HG03469 (cell line): ENCODE measurements around the gene USP49.

Experiments used
- ATAC-seq: cut with Tn5 transposase; IDR thresholded peaks from one replicate; pipeline ENCODE4 v1.9.1; 2021; ENCODE audit warnings: mild to moderate bottlenecking, moderate library complexity, moderate number of reproducible peaks; ENCODE audit not compliant: unreplicated experiment

USP49 gene

DNA sequence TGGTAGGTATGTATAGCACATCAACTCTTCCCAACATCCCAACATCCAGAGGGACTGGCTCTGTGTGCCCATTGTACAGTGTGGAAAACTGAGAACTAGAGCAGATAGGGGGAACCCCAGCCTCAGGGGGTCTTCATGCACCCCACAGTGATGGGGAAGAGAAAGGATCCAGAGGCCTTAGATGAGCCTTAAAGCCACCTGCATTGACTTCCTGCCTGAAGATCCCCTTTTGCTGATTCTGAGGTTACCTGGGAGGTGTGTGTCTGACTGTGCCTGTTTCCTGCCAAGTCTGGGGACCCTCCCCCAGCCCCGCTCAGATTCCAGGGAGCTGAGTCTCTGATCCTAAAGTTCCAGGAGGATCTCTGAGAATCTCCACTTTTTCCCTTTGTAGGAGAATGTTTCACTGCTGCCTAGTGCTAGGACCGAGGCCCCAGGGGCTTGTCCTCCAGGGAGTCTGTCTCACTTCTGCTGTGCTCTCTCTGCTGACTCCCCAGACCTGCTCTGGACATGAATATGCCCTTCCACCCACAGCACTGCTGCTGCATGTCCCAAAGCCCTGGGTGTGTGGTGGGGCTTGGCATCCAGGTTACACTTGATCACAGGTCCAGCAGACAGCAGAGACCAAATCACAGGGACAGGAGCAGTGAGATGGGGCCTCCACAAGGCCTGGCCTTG is 135.1 kb downstream of the USP49 start:
- ATAC-seq, result no peak

DNA sequence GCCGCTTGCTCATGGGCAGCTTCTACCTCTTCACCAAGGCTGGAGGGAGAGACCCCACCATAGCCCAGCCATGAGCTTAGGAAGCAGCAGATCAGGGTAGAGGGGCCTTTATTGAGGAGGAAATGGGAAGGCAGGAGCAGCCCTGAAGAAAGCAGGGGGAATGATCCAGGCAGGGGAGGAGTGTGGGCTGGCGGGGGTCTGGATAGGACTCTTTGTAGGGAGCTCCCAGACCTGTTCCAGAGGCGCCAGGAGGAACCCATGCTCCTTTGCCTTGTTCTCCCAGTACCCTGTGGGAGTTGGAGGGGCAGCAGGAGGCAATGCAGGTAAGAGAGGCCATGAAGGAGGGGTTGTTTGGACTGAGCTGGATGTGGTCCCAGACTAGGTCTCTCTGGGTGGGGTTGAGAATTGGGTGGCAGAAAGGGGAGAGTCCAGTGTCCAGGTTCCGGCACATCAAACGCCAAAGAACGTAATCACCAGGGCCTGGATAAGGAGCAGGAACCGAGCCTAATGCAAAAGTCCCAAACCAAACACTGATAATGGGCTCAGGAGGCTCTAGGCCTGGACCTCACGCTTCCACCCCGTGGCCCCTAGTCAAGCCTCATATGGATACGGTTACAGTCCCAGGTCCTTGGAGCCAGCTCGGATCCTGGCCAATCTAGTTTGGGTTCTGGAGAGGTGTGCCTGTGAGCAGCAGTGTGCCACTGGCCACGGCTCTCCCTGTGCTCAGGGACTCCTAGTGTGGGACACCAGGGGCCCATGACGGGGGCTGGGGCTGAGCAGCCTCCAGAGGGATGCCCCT is 135.9 kb downstream of the USP49 start:
- no peak for ATAC-seq

DNA sequence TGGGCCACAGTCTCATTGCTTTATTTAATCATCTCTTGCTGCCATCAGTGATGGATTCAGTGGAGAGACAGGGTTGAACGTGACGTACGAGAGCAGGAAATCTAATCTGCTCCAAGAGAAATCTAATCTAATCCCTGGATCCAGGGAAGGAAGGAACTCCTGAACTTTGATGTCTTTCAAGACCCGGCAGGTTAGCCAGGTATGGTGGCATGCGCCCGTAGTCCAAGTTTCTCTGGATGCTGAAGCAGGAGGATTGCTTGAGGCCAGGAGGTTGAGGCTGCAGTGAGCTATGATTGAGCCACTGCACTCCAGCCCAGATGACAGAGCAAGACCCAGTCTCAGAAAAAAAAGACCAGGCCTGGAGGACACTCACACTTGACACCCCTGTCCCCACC is 136.5 kb downstream of the USP49 start:
- ATAC-seq, result no peak

DNA sequence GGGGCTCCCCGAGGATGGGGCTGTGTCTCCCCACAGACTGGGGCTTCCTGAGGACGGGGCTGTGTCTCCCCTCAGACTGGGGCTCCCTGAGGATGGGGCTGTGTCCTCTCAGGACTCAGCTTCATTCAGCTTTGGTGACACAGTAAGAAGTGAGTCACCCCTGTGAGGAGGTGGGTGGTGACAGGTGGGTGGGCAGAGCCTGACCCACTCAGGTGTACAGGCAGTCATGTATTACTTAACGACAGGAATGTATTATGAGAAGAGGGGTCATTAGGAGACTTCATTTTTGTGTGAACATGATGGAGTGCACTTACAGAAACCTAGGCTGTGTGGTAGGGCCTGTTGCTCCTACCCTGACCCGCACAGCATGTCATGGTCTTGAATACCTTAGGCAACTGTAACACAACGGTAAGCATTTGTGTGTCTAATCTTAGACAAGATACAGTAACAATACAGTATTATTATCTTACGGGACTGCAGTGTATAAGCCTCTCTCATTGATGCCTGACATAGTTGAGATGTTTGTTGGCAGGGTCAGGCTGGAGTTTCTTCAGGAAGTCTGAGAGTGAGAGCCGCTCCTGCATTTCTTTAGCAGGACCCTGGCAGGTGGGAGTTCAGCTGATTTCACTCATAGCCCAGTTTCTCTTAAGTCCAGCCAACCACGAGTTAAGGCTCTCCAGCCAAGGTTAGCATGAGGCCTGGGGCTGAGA is 137.1 kb downstream of the USP49 start:
- ATAC-seq, result no peak

DNA sequence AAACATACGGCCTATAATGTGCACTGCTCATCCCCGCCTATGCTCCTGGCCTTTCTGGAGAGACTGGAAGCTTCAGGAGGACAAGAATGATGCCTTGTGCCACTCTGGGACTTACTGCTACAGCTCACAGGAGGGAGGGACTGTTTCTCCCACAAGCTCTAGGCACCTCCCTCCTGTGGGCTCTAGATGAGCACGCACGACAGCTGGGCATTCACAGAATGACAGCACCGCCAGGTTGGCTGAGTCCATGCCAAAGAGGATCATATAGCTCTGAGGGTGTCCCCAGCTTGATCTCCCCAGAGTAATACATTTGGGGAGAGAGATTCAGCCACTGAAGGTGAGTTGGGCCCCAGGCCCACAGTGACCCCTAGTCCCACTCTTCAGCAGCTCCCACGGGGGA is 137.9 kb downstream of the USP49 start:
- no peak for ATAC-seq

DNA sequence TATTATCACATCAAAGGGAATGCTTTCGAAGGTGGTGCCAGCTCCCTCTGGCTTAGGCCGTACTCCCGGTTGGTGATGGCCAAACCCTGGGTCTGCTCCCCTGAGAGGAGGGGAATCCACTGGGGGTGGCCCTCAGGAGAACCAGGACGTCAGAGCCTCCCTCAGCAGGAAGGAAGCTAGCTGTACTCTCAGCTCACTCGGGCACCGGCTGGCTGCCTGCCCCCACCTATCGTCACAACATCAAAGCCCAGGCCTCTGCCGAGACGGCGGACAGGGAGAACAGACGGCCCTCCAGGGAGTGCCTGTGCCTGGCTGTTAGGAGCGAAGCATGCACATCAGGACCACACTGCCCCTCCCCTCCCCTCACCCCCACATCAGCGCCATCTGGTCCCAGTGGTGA is 138.8 kb downstream of the USP49 start:
- ATAC-seq, result no peak

DNA sequence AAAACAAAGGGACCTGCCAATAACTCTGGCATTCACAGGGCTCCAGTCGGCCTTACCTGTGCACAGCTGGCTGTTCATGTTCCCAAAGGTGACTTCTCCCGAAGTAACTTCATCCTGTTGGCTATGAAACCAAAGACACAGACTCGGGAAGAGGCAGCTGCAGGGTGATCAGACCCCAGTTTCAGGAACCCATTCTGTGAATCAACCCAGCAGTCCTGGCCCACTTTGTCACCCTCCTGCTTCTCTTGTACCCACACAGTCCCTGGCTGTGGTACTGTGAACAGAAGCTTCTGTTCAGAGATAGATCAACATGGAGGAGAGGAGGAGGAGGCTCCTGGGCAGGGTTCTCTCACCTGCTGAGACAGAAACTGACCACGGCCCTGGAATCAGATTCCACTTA is 139.3 kb downstream of the USP49 start:
- no peak for ATAC-seq

DNA sequence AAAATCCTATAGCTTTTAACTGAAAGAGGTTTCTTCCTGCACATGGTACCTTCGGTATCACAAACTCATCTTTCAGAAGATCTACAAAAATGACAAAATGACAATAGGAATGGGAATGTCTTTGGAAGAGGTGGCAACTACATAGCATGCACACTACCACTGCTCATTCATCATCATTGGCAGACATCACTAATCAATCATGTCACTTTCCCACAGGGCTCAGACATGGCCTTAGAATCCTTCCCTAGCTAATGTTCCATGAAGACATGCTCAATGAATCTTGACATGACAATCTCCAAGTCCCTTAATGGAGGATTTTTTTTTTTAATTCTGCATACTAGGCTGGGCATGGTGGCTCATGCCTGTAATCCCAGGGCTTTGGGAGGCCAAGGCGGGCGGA is 144.8 kb downstream of the USP49 start:
- no peak for ATAC-seq

DNA sequence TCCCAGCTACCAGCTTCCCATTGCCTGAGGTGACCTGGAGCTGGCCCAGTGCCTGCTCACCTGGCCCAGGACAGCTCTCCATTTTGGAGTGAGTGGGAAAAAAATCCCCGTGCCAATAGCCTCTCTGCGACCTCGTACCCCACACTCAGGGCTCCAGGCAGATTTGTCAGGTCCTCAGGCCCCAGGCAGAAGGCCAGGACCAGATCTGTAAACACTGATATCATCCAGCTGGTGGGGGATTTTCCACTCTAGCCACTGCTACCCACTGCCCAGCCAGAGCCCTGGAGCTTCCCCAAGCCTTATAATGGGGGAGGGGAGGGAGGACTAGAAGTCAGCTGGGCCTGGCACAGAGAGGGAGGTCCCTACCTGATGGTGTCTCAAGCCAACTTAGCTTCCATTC is 146.6 kb downstream of the USP49 start:
- no peak for ATAC-seq

DNA sequence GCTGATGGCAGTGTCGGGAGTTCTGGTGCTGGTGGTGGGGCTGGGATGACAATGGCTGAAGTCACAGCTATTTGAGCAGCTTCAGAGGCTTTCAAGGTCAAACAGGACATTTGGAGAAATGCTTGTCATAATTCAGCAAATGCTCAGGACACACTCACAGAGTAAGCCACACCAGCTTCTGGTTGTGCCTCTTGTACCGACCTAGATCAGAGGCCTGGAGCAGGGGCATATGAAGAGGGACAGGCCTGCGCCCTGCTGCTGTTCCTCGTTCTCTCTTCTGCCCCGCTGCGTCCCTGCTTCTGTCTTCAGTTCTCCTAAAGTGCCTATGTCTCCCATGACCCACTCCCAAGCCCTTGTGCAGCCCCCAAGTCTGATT is 147.1 kb downstream of the USP49 start:
- ATAC-seq, result no peak

DNA sequence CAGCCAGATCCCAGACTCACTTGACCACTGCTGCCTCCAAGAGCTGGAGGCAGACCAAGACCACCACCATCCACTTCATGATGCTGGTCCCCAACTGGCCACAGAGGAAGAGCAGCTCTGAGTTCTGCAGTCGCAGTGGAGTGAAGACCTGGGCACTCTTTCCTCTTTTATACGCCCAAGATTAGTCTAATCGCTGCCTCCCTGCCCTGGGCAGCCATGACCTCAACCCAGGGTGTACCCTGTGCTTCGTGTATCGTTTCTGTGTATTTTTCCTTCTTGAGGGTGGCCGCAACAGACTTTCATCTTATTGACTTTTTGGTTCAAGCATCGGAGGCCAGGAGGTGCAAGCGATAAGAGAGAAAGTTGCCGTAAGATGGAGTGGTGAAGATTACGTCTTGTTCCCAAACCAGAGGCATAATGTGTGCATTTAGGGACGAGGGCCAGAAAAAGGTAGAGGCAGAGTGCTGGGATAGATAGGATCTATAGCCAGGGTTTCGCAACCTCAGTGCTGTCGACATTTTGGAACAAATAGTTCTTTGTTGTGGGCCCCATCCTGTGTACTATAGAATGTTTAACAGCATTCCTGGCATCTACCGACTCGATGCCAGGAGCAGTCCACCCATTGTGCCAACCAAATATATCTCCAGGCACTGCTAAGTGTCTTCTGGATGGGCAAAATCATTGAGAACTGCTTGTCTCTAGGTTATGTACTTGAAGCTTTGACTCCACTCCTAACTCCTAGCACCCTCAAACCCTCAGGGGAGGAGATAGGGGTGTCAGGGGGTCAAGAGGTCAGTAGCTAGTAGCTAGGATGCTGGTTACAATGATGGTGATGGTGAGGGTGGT is 147.7 kb downstream of the USP49 start, which contains the start of gene PGC:
PGC (minus strand) TSS at position 142 of the 846 bp plus-strand sequence; CDS start at position 79, 63 bp downstream.
- no peak for ATAC-seq

DNA sequence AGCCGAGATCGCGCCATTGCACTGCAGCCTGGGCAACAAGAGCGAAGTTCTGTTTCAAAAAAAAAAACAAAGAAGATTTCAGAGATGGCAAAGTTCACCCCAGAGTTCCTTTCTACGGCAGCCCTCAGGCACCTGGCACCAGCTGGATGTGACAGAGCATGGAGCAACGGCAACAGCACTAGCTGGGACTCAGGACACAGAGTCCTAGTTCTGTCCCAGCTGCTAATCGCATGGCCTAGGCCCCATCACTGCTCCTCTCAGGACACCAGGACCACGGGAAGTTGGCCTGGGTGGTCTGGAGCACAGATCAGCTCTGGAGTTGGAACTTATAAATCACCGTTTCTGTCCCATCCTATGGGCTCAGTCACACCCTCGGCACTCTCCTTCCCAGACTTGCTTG is 149.1 kb downstream of the USP49 start:
- no peak for ATAC-seq

DNA sequence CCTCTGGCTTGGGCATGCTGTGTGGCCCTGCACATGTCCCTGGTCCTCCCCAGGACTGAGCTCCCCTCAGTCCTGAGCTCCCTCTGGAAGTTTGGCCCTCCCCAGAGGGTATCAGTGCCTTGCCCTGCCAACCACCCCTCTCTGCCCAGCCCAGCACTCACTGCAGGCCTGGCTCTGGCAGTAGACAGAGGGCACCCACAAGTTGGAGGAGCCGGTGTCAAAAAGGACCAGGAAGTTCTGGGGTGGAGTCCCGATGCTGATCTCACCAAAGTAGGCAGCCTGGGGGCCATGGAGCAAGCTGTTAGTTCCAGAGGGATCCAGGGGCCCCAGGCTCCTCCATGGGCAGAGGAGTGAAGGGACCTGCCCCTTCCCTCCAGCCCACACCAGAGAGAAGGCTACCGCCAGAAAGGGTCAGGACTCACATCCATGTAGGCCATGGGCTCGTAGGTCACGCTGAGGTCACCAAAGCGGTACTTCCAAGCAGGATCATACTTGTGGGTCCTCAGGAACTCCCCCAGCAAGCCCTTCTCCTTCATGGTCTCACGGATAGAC is 150.9 kb downstream of the USP49 start:
- no peak for ATAC-seq

DNA sequence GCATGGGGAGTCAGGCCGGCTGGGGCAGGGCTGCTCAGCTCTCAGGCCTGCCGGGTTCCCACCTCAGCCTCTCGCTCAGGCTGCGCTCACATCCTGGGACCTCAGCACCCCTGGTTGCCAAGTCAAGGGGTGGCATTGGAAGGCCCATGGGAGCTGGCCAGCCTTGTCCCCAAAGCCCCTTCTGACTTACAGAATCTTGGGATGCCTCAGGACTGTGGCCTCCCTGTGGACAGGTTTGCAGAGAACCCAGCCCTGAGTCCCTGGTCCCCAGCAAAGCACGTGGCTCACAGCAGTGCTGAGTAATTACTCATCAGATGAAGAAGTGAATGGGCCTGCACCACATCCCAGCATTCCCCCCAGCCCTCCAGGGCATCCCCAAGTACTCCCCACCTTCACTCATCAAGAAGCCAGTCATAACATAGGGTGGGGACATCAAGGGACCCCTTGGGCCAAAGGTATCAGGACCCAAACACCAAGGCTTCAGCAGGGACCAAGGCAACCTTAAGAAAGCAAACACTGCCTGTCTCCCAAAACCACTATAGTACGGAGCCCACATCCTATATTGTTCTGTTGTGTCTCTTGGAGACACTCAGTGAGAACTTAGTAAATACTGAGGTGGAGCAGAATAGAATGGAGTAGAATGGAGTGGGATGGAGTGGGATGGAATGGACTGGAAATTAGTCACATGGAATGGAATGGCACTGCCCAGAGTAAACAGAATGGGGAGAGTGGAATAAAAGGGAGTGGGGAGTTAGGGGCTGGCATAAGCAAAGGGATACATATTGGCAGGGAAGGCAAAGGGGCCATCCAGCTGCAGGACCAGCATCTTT is 151.6 kb downstream of the USP49 start:
- ATAC-seq, result no peak

DNA sequence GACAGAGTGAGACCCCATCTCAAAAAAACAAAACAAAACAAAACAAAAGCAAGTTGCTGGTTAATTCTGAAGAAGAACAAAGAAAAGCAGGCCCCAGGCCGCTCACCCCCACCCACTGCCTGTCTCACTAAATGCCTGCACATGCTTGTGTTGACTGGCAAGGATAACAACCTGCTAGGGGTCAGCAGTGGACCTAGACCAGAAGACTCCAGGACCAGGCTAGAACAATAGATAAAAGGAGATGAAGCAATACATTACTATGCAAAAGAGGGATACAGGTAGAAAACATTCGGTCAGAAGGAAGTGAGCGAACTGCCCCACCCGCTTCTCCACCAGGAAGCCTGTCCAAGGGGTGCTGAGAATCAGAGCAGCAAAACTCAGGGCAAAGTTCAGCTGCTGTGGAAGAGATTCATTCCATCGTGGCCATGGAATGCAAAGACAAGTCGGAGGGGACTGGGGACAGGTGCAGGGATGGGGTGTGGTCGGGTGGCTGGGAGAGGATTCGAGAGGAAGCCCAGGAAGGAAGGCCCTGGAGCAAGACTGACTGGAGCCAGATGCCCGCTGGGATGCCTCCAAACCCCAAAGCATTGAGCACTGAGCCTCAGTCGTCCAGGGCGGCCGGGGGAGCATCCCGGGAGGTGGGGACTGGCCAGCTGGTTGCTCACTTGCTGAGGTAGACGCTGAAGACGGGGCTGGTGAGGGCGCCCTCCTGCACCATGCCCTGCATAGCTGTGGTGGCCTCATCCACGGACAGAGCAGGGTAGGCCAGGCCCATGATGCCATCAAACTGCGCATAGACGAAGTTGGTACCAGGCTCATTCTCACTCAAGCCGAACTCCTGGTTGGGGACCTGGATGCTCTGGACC is 153.3 kb downstream of the USP49 start:
- no peak for ATAC-seq

DNA sequence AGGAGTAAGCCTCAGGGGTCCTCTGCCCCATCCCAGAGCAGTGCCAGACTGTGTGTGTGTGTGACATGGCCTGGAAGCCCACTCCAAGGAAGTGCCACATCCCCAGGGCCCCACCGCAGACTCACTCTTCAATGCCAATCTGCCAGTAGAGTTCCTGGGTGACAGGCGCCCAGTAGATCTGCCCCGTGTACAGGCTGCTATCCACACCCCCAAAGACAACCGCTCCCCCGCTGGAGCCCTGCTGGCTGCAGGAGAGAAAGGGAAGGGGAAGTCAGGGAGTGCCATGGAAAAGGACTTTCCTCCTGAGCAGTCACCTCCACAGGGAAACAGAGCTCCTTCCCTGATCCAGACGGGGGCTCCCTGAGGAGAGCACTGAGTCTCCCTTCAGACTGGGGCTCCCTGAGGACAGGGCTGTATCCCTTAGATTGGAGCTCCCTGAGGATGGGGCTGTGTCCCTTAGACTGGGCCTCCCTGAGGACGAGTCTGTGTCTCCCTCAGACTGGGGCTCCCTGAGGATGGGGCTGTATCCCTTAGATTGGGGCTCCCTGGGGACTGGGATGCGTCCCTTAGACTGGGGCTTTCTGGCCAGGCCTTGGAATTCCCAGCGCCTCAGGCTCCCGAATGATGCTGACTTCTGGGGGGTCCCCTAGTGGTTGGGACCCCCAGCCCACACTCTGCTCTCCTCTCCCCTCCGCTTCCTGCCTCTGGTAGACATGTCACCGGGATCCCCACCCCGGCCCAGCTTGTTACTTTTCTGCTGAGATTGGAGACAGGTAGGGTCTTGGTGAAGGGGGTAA is 154.6 kb downstream of the USP49 start:
- no peak for ATAC-seq
